ENCODE data around the gene NCKAP5. TPM values are rescaled to one million over a fixed set of nuclear protein-coding genes. Genes with fewer than 3 reads are reported as not detected.

Gene NCKAP5
- total RNA-seq, 1 donor from 2014 or later = 2.7 TPM

- DNase-seq (ENCODE audit: low read depth) = no peak
- no peaks in the 10 kb centered on the region for H3K79me2 ChIP-seq (ENCODE audit: insufficient read depth, low read length)
- no peaks in the 10 kb centered on the region for H3K9me3 ChIP-seq (ENCODE audit: insufficient read depth, low read depth, low read length)
- no peaks in the 10 kb centered on the region for H4K20me1 ChIP-seq (ENCODE audit: insufficient read depth, low read length)
- Mint-ChIP-seq H3K36me3 (ENCODE audit: low read depth, unreplicated experiment) (no peaks in the 10 kb centered on the region), H3K4me3 (ENCODE audit: unreplicated experiment) (no peak overlapping the region), H3K9me3 (ENCODE audit: unreplicated experiment) (no peaks in the 10 kb centered on the region), H3K27me3 (ENCODE audit: low read depth, unreplicated experiment) (peaks cover 5% of the 10 kb centered on the region), H3K4me1 (ENCODE audit: low read depth, unreplicated experiment) (peaks cover 5% of the 10 kb centered on the region), H3K27ac (ENCODE audit: unreplicated experiment) (no peak overlapping the region)
- H3K4me3 ChIP-seq (ENCODE audit: insufficient read depth, low read depth, low read length) = no peak overlapping the region
- H3K27me3 ChIP-seq (ENCODE audit: insufficient read depth, low read length) = no peaks in the 10 kb centered on the region
- H2AFZ ChIP-seq (ENCODE audit: low read depth, low read length) = no peak overlapping the region
- no peak for FAIRE-seq
- TF ChIP-seq EZH2 (IDR thresholded peaks at IDR 0.05; ENCODE audit: insufficient read depth, low read length) (no peak), CTCF (IDR thresholded peaks at IDR 0.05; ENCODE audit: insufficient read depth, low read depth, low read length) (no peak)
- H3K36me3 ChIP-seq (ENCODE audit: insufficient read depth, low read length) = no peaks in the 10 kb centered on the region
- no peak overlapping the region for H3K4me2 ChIP-seq (ENCODE audit: low read length)
- H3K27ac ChIP-seq (ENCODE audit: low read depth, low read length) = no peak overlapping the region
- no peak overlapping the region for H3K9ac ChIP-seq (ENCODE audit: low read length)
- no peaks in the 10 kb centered on the region for H3K4me1 ChIP-seq (ENCODE audit: insufficient read depth, low read length)
Measured at GRCh38 chr2:133072837-133073694, 495.2 kb downstream of the NCKAP5 start.

- DNase-seq (ENCODE audit: low read depth) (peak; percentile 56), FAIRE-seq (no peak)
- H3K79me2 ChIP-seq (ENCODE audit: insufficient read depth, low read length) = no peaks in the 10 kb centered on the region
- peaks cover 2% of the 10 kb centered on the region for H3K27me3 ChIP-seq (ENCODE audit: insufficient read depth, low read length)
- H3K4me1 ChIP-seq (ENCODE audit: insufficient read depth, low read length) = no peaks in the 10 kb centered on the region
- H3K9me3 ChIP-seq (ENCODE audit: insufficient read depth, low read depth, low read length) = no peaks in the 10 kb centered on the region
- H3K4me1 Mint-ChIP-seq (ENCODE audit: low read depth, unreplicated experiment) = no peaks in the 10 kb centered on the region
- H3K27ac ChIP-seq (ENCODE audit: low read depth, low read length) = no peak overlapping the region
- no peak overlapping the region for H2AFZ ChIP-seq (ENCODE audit: low read depth, low read length)
- H3K9me3 Mint-ChIP-seq (ENCODE audit: unreplicated experiment) = no peaks in the 10 kb centered on the region
- H3K9ac ChIP-seq (ENCODE audit: low read length) = no peak overlapping the region
- no peaks in the 10 kb centered on the region for H3K36me3 Mint-ChIP-seq (ENCODE audit: low read depth, unreplicated experiment)
- H3K36me3 ChIP-seq (ENCODE audit: insufficient read depth, low read length) = no peaks in the 10 kb centered on the region
- H3K4me2 ChIP-seq (ENCODE audit: low read length) = no peak overlapping the region
- no peak overlapping the region for H3K4me3 ChIP-seq (ENCODE audit: insufficient read depth, low read depth, low read length)
- H4K20me1 ChIP-seq (ENCODE audit: insufficient read depth, low read length) = no peaks in the 10 kb centered on the region
- no peak overlapping the region for H3K4me3 Mint-ChIP-seq (ENCODE audit: unreplicated experiment)
- no peak overlapping the region for H3K27ac Mint-ChIP-seq (ENCODE audit: unreplicated experiment)
- H3K27me3 Mint-ChIP-seq (ENCODE audit: low read depth, unreplicated experiment) = peaks cover 13% of the 10 kb centered on the region
- TF ChIP-seq CTCF (IDR thresholded peaks at IDR 0.05; ENCODE audit: insufficient read depth, low read depth, low read length) (no peak), EZH2 (IDR thresholded peaks at IDR 0.05; ENCODE audit: insufficient read depth, low read length) (no peak)
Measured at GRCh38 chr2:133063775-133064174, 504.5 kb downstream of the NCKAP5 start.
